Loucy (cell line): Measurements from ENCODE around the gene ZNF853.

Experiments
- EZH2phosphoT487 ChIP-seq: fragments of 200-600 bp; IDR thresholded peaks from 2 replicates; pipeline ENCODE4 v1.6.1; 2018; ENCODE audit warnings: antibody characterized with exemption, mild to moderate bottlenecking, moderate library complexity, borderline replicate concordance
- TF ChIP-seq, protein P1 (sequence below): fragments of 200-600 bp; sonication (generic); conservative IDR thresholded peaks from 2 replicates; pipeline ENCODE4 v1.5.1; 2014; ENCODE audit warnings: mild to moderate bottlenecking, antibody characterized with exemption, low read length

DNA sequence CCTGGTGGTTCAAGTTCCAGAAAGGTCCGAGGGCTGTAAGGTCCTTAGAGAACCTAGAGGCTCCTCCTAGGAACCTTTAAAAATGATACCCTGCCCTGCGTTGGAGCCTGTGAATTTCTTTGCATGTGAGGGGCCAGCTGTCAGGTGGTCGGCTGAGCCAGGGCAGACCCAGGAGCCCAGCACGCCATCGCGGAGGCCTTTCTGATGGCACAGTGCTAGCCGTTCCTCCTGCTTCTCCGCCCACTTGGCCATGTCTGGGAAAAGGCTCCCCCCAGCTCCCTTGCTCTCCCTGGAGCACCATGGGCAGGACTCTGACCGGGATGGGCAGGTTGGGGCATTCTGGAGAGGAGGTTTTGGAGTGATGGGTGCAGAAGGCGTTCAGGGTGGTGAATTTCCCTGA is 29.3 kb downstream of the ZNF853 start:
- TF ChIP-seq, protein P1, sequence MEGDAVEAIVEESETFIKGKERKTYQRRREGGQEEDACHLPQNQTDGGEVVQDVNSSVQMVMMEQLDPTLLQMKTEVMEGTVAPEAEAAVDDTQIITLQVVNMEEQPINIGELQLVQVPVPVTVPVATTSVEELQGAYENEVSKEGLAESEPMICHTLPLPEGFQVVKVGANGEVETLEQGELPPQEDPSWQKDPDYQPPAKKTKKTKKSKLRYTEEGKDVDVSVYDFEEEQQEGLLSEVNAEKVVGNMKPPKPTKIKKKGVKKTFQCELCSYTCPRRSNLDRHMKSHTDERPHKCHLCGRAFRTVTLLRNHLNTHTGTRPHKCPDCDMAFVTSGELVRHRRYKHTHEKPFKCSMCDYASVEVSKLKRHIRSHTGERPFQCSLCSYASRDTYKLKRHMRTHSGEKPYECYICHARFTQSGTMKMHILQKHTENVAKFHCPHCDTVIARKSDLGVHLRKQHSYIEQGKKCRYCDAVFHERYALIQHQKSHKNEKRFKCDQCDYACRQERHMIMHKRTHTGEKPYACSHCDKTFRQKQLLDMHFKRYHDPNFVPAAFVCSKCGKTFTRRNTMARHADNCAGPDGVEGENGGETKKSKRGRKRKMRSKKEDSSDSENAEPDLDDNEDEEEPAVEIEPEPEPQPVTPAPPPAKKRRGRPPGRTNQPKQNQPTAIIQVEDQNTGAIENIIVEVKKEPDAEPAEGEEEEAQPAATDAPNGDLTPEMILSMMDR, result no peak
- TF ChIP-seq EZH2phosphoT487, result no peak
